Right lobe of liver (tissue), 4 donors: ENCODE measurements around the gene EIF2B5.

Experiments used
- POLR2A ChIP-seq: fragments of 450-650 bp; IDR thresholded peaks from one replicate; pipeline ENCODE4 v1.6.1; 2017; ENCODE audit warnings: antibody characterized with exemption, mild to moderate bottlenecking
- TF ChIP-seq, protein P1 (sequence below), 4 donors: fragments of 200-600 bp in 3 of 4; fragments of 450-650 bp in 1 of 4; IDR thresholded peaks; one replicate each; pipeline versions ENCODE4 v1.5.1 to v1.8.0; 2016 to 2022; ENCODE audit warnings: antibody characterized with exemption in 4 of 4, mild to moderate bottlenecking in 2 of 4
- donor health status: DM: no; HTN: no; CAD: no.
- donor health status: DM: no; HTN: no; CAD: no.
- donor health status: DM: no; HTN: yes; CAD: no.

DNA sequence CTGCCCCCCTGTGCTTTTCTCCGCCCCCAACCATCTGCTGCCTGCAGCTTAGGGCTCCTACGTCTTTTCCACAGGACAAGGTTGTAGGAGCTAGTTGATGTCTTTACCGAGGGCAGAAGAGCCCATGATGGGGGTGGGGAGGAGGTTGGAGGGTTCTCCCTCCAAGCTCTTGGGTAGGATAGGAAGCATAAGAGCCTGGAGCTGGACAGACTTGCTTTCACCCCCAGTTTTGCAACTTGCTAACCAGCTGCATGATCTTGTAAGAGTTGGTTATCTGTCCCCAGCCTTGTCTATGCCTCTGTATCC, 51.7 kb downstream of the EIF2B5 start:
- TF ChIP-seq POLR2A: no peak
- TF ChIP-seq, protein P1, sequence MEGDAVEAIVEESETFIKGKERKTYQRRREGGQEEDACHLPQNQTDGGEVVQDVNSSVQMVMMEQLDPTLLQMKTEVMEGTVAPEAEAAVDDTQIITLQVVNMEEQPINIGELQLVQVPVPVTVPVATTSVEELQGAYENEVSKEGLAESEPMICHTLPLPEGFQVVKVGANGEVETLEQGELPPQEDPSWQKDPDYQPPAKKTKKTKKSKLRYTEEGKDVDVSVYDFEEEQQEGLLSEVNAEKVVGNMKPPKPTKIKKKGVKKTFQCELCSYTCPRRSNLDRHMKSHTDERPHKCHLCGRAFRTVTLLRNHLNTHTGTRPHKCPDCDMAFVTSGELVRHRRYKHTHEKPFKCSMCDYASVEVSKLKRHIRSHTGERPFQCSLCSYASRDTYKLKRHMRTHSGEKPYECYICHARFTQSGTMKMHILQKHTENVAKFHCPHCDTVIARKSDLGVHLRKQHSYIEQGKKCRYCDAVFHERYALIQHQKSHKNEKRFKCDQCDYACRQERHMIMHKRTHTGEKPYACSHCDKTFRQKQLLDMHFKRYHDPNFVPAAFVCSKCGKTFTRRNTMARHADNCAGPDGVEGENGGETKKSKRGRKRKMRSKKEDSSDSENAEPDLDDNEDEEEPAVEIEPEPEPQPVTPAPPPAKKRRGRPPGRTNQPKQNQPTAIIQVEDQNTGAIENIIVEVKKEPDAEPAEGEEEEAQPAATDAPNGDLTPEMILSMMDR (IDR thresholded peaks at IDR 0.05): no peak
